ENCODE measurements around the gene GSTK1.
A peak's percentile ranks its signal among the peaks of the same experiment; 100 is the strongest.

Gene GSTK1

GRCh38 chr7:143234533-143234875 lies 28.7 kb upstream of the GSTK1 start:
- no peak for TF ChIP-seq CTCF (IDR thresholded peaks at IDR 0.05)

DNA sequence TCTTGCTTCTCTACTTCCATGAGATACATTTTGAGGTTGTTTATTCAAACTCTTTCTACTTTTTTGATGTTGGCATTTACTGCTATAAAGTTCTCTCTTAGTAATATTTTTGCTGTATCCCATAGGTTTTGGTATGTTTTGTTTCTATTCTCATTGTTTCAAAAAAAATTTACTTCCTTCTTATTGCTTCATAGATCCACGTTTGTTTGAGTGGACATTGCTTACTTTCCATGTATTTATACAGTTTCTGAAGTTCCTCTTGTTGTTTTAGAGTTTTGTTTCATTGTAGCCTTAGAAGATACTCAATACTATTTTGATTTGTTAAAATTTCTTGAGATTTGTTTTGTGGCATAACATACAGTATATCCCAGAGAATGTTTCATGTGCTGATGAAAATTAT lies 27.7 kb upstream of the GSTK1 start:
- TF ChIP-seq CTCF (IDR thresholded peaks at IDR 0.05): no peak

DNA sequence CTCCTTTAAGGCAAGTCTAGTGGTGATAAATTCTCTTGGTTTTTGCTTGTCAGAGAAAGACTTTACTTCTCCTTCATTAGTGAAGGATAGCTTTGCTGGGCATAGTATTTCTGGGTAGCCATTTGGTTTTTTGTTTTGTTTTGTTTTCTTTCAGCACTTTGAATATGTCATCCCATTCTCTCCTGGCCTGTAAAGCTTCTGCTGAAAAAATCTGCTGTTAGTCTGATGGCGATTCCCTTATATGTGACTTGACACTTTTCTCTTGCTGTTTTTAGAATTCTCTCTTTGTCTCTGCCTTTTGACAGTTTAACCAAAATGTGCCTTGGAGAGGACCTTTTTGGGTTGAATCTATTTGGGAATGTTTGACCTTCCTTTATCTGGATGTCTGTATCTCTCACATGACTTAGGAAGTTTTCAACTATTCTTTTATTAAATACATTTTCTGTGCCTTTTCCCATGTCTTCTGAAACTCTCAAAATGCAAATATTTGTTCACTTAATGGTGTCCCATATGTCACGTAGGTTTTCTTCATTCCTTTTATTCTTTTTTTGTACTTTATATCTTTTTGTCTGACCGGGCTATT lies 26.7 kb upstream of the GSTK1 start:
- no peak for TF ChIP-seq CTCF (IDR thresholded peaks at IDR 0.05)

- TF ChIP-seq CTCF (IDR thresholded peaks at IDR 0.05): no peak
Measured at GRCh38 chr7:143237366-143237765, 25.9 kb upstream of the GSTK1 start.

GRCh38 chr7:143238289-143238980 lies 24.8 kb upstream of the GSTK1 start:
- TF ChIP-seq CTCF (IDR thresholded peaks at IDR 0.05): no peak

- TF ChIP-seq CTCF (IDR thresholded peaks at IDR 0.05): no peak
Measured at GRCh38 chr7:143239813-143240212, 23.4 kb upstream of the GSTK1 start.

DNA sequence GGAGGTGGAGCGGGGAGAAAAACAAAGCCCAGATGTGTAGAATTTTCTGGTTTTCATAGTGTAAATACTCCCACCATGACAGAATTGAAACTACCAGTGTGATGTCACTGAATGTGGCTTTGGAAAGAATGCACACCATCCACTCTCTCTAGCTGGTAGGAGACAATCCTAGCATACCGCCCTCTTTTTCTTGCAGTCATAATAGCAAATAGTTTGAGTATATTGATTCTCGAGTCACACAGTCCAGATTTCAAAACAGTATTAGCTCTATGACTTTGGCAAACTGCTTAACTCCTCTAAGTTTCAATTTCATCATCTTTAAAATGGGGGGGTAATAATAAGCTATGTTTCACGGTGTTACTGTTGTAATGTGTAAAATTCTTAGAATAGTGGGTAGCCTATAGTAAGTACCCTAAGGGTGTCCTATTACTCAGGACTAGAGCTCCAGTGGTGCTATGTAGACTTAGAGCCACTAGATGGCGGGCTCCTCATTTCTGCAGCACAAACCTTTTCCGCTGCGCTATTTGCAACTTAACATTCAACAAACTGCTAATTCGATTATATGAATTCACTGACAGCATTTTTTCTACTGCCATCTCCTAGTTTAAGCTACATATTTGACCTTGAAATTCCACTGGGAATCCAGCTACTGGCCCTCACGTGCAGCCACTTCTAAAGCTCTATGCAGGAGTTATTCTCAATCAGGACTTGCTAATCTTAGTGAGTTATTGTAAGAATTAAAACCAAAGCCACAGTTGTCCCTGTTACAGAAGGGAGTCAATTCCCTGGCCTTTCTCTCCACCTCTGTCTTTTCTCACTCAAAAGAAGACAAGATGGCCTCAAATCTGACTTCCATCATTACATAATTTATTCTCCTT lies 22.7 kb upstream of the GSTK1 start:
- TF ChIP-seq CTCF (IDR thresholded peaks at IDR 0.05): peak; percentile 95

All from LNCAP (cell line).